Measurements from ENCODE around the gene C2orf92.

DNA sequence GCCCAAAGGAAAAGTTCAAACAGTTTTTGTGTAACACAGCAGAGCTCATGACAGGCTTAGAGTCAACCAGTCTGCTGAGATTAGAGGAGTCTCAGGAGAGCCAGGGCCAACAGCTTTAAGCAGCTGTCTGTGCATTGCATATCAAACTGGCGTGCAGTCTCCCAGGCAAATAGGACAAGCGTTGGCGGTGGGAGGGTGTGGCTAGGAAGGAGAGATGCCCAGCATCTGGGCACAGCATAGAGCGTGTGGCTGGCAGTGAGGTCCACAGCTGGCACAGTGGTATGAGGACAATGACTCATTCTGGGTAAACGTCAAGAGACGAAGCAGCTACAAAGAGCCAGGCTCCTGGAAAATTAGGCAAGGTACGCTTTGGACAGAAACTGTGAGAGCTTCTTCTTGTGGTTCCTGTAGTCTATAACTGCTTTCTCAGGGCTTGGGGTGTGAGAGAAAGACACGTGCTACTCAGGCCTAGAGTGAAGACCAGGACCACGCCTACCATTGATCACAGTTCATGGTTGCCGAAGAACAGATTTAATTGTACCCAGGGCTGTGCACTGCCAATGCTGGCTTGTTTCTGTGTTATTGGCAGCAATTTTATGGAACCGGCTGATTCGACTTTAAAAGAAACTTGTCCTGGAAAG, 58.7 kb downstream of the C2orf92 start:
- TF ChIP-seq, protein P1, sequence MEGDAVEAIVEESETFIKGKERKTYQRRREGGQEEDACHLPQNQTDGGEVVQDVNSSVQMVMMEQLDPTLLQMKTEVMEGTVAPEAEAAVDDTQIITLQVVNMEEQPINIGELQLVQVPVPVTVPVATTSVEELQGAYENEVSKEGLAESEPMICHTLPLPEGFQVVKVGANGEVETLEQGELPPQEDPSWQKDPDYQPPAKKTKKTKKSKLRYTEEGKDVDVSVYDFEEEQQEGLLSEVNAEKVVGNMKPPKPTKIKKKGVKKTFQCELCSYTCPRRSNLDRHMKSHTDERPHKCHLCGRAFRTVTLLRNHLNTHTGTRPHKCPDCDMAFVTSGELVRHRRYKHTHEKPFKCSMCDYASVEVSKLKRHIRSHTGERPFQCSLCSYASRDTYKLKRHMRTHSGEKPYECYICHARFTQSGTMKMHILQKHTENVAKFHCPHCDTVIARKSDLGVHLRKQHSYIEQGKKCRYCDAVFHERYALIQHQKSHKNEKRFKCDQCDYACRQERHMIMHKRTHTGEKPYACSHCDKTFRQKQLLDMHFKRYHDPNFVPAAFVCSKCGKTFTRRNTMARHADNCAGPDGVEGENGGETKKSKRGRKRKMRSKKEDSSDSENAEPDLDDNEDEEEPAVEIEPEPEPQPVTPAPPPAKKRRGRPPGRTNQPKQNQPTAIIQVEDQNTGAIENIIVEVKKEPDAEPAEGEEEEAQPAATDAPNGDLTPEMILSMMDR (IDR thresholded peaks at IDR 0.05): no peak
- TF ChIP-seq POLR2AphosphoS5 (IDR thresholded peaks at IDR 0.05; ENCODE audit: low read depth, low read length) (no peak), SIN3A (IDR thresholded peaks at IDR 0.05; ENCODE audit: borderline replicate concordance, insufficient read depth, low read depth, low read length) (no peak), TCF7L2 (IDR thresholded peaks at IDR 0.05; ENCODE audit: low read depth, low read length) (no peak)
- TF ChIP-seq, protein P2, sequence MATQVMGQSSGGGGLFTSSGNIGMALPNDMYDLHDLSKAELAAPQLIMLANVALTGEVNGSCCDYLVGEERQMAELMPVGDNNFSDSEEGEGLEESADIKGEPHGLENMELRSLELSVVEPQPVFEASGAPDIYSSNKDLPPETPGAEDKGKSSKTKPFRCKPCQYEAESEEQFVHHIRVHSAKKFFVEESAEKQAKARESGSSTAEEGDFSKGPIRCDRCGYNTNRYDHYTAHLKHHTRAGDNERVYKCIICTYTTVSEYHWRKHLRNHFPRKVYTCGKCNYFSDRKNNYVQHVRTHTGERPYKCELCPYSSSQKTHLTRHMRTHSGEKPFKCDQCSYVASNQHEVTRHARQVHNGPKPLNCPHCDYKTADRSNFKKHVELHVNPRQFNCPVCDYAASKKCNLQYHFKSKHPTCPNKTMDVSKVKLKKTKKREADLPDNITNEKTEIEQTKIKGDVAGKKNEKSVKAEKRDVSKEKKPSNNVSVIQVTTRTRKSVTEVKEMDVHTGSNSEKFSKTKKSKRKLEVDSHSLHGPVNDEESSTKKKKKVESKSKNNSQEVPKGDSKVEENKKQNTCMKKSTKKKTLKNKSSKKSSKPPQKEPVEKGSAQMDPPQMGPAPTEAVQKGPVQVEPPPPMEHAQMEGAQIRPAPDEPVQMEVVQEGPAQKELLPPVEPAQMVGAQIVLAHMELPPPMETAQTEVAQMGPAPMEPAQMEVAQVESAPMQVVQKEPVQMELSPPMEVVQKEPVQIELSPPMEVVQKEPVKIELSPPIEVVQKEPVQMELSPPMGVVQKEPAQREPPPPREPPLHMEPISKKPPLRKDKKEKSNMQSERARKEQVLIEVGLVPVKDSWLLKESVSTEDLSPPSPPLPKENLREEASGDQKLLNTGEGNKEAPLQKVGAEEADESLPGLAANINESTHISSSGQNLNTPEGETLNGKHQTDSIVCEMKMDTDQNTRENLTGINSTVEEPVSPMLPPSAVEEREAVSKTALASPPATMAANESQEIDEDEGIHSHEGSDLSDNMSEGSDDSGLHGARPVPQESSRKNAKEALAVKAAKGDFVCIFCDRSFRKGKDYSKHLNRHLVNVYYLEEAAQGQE (IDR thresholded peaks at IDR 0.05; ENCODE audit: insufficient read depth in 1 of 2, low read depth in 2 of 2, low read length in 1 of 2): no peak
